OCI-LY3 (cell line): Measurements from ENCODE around the gene TF.

ENCODE experiments used
- EZH2phosphoT487 ChIP-seq: fragments of 200-600 bp; shearing (Covaris generic); IDR thresholded peaks from 2 replicates; pipeline ENCODE4 v1.6.1; 2018; ENCODE audit warnings: antibody characterized with exemption, mixed run types, low read depth
- TF ChIP-seq, protein P1 (sequence below): fragments of 200-600, 300-600 bp; sonication (generic); IDR thresholded peaks from 2 replicates; pipeline ENCODE4 v1.5.1; 2014; ENCODE audit warnings: antibody characterized with exemption, low read length, low read depth

GRCh38 chr3:133842158-133842557 lies 96.0 kb downstream of the TF start:
- TF ChIP-seq, protein P1, sequence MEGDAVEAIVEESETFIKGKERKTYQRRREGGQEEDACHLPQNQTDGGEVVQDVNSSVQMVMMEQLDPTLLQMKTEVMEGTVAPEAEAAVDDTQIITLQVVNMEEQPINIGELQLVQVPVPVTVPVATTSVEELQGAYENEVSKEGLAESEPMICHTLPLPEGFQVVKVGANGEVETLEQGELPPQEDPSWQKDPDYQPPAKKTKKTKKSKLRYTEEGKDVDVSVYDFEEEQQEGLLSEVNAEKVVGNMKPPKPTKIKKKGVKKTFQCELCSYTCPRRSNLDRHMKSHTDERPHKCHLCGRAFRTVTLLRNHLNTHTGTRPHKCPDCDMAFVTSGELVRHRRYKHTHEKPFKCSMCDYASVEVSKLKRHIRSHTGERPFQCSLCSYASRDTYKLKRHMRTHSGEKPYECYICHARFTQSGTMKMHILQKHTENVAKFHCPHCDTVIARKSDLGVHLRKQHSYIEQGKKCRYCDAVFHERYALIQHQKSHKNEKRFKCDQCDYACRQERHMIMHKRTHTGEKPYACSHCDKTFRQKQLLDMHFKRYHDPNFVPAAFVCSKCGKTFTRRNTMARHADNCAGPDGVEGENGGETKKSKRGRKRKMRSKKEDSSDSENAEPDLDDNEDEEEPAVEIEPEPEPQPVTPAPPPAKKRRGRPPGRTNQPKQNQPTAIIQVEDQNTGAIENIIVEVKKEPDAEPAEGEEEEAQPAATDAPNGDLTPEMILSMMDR = no peak
- no peak for TF ChIP-seq EZH2phosphoT487
